Subcutaneous adipose tissue (tissue), 4 donors: ENCODE measurements around the gene KRT4. TPM values are rescaled to one million over a fixed set of nuclear protein-coding genes. Genes with fewer than 3 reads are reported as not detected.

Source experiments
- total RNA-seq, 4 donors: library from RNA; depleted of rRNA; stranded (reverse); fragments of >200 nt; gene quantifications; one replicate each; pipeline ENCODE4 v1.1.0, GENCODE V29; 2016
- TF ChIP-seq, protein P1 (sequence below): fragments of 450-650 bp; IDR thresholded peaks from one replicate; pipeline ENCODE4 v1.5.1; 2016; ENCODE audit warnings: low read depth, mild to moderate bottlenecking, control low read depth, antibody characterized with exemption, moderate library complexity

KRT4 gene
- total RNA-seq, 4 donors from 2014 or later = not detected

DNA sequence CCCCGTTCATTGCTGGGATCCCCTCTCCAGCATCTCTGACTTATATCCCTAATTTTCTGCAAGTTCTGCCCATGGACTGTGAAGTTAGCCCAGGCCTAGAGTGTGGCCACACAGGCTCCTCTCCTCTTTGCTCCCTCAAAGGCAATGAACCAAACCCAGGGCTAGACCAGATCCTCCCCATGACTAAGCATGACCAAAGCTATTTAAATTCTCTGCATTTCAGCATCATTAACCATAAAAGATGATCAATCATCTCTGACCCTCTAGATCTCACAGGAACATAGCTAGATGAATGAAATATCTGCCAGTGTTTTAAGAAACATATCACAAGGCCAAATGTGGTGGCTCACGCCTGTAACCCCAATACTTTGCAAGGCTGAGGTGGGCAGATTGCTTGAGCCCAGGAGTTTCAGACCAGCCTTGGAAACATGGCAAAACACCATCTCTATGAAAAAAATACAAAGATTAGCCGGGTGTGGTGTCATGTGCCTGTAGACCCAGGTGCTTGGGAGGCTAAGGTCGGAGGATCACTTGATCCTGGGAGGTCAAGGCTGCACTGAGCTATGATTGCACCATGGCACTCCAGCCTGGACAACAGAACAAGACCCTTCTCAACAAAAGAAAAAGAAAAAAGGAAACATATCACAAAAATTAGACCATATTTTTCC, 15.8 kb downstream of the KRT4 start:
- TF ChIP-seq, protein P1, sequence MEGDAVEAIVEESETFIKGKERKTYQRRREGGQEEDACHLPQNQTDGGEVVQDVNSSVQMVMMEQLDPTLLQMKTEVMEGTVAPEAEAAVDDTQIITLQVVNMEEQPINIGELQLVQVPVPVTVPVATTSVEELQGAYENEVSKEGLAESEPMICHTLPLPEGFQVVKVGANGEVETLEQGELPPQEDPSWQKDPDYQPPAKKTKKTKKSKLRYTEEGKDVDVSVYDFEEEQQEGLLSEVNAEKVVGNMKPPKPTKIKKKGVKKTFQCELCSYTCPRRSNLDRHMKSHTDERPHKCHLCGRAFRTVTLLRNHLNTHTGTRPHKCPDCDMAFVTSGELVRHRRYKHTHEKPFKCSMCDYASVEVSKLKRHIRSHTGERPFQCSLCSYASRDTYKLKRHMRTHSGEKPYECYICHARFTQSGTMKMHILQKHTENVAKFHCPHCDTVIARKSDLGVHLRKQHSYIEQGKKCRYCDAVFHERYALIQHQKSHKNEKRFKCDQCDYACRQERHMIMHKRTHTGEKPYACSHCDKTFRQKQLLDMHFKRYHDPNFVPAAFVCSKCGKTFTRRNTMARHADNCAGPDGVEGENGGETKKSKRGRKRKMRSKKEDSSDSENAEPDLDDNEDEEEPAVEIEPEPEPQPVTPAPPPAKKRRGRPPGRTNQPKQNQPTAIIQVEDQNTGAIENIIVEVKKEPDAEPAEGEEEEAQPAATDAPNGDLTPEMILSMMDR = no peak

DNA sequence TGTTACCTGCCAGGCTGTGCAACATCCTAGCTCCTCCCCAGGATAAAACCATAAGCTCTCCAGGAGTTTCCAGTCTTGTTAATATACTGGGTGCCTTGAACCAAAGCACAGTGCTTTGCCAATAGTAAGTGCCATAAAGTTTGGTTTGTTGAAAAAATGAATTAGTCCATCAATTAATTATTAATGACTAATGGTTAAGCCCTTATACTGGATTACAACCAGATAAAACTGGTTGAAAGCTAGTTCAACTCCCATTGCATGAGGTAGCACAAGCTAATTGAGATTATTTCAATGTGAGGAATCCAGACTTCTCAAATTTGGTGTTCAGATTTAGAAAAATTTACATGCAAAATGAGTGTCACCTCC, 16.4 kb downstream of the KRT4 start:
- TF ChIP-seq, protein P1 = no peak

DNA sequence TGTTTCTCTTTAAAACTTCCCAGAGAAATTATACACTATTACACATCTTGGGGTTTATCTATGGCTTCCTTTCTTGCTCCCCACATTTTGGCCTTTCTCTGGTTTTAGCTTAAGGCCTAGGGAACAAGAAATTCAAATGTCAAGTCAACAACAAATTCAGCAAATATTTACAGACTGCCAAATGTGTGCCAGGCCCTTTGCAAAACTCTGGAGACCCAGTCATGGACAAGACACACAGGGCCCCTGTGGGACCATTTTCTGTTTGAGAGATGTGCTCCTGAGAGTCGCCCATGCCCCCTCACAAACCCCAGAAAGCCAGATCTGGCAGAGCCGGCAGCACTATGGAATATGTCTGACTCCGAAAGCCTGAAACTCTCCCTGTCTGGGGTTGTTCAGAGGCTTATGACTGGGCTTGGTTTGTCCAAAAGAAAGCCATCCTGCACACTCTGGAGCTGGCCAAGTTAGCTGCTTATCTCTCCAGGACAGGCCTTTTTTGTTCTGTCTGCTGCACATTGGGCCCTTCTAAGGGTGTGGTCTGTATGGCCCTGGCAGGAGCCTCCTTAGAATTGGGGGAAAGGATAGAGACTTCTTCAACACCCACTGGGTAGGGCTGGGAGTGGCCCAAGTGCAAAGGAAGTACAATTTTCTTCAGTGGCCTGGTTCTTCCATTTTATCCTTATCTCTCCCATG, 16.9 kb downstream of the KRT4 start:
- TF ChIP-seq, protein P1 = no peak

DNA sequence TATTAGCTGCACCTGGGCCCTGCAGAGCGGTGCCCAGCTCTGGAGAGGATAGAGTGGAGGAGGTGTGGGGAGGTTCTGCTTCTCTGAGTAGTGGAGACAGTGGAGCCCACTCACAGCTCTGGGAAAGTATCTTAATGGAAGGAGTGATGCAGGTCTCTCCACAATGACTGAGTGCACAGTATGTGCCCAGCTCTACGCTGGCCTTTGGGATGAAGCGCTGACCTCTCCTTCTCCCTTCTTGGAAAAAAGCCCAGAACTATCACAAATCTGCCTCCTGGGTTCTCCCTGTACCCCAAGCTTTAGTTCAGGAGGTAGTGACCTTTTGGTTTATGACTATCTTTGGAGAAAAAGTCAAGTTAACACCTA, 17.5 kb downstream of the KRT4 start:
- TF ChIP-seq, protein P1 = no peak

DNA sequence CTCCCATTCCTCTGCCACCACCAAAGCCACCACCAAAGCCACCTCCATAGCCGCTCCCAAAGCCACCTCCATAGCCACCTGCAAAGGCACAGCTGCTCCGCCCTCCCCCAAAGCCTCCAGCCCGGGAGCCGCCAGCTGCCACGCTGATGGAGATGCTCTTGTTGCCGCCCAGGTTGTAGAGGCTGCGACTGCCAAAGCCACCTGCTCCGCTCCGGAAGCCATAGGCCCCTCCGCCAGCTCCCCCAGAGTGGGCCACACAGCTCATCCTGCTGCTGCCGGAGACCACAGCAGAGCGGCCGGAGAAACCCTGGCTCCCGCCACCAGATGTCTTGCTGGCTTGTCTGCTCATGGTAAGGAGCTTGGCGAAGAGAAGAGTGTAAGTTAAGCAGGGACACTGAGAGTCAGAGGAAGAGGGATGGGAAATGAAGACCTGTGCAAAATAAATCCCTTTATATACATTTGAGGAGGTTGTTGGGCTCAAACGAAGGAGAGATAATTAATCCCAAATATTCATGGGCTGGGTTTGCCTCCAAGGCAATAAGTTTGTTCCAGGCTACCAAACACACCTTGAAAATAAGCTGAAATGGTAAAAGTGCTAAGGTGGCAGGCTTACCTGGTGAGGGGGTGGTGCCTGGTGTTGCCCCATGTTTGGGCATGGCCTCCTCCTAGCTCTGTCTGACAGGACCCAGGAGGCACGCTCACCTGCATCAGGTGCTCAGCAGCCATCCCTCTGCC, 18.1 kb downstream of the KRT4 start, which contains the start of gene KRT3:
Gene KRT3 (minus strand): TSS at position 424 of the 735 bp plus-strand sequence. CDS start 75 bp downstream, at position 349.
- TF ChIP-seq, protein P1 = no peak

DNA sequence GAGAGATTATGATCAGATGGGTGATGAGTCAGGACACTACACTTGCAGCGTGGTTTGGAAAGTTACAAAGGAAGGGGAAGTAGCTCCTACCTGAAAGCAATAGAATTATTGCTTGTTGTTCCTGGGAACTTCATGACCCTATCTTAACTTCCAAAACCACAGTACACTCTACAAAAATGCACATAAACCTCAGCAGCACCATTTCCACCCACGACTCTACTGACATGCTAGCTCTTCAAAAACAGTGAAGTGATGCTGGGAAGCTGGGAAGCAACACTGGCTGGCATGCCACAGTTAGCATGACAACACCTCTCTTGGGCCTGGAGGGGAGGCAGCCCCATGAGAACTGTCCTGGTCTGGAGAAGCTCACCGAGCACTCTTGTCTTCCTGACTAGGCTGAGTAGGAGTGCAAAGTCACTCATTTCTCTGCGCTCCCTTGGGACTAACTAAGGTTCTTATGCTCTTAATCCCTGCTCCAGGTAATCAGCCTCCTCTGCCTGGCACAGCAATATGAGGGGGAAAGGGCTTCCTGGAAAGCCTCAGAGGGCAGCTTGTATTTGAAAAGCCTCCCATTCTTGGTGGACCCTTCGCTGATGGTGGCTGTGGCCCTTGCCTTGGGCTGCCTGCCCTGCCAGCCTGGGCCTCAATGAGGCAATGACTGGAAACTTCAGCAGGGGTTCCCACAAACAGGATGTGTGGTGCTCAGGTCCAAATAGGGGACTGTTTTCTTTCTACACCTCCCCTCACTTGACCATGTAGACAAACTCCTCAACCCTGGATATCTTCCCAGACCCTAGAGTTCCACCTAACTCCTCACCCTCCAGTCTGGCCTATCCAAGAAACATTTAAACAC, 19.2 kb downstream of the KRT4 start:
- TF ChIP-seq, protein P1 = no peak
